SIG-M5 (cell line): Measurements from ENCODE around the gene TSACC.
"Not testable (repeated sequence)": the region's sequence is repeated elsewhere in the genome, so short reads cannot be mapped to it uniquely, and the experiment has no call there.

Experiments
- DNase-seq: peaks from one replicate; lab custom pipeline; 2025; lab: John Stamatoyannopoulos, UW

TSACC gene

GRCh38 chr1:156346636-156347035 is 8.3 kb downstream of the TSACC start:
- DNase-seq, result no peak

DNA sequence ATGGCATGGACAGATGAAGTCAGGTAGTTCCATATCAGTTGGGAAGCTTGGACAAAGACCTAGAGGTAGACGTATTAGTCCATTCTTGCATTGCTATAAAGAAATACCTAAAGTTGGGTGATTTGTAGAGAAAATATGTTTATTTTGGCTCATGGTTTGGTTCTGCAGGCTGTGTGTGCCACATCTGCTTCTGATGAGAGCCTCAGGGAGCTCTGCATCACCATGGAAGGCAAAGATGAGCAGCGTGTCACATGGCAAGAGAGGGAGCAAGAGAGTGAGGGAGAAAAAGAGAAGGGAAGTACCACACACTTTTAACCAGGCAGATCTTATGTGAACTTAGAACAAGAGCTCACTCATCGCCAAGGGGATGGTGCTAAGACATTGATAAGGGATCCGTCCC is 9.0 kb downstream of the TSACC start:
- DNase-seq, result no peak

- not testable (repeated sequence) for DNase-seq
These were observed 14.2 kb downstream of the TSACC start for GRCh38 chr1:156352481-156352880.

GRCh38 chr1:156356262-156356874 is 18.0 kb downstream of the TSACC start:
- no peak for DNase-seq

GRCh38 chr1:156356875-156357534 is 18.7 kb downstream of the TSACC start:
- DNase-seq, result no peak

- no peak for DNase-seq
These were observed 19.7 kb downstream of the TSACC start for GRCh38 chr1:156357977-156358376.

- no peak for DNase-seq
These were observed 20.3 kb downstream of the TSACC start for GRCh38 chr1:156358641-156359040.

GRCh38 chr1:156359249-156359648 is 20.9 kb downstream of the TSACC start:
- no peak for DNase-seq

DNA sequence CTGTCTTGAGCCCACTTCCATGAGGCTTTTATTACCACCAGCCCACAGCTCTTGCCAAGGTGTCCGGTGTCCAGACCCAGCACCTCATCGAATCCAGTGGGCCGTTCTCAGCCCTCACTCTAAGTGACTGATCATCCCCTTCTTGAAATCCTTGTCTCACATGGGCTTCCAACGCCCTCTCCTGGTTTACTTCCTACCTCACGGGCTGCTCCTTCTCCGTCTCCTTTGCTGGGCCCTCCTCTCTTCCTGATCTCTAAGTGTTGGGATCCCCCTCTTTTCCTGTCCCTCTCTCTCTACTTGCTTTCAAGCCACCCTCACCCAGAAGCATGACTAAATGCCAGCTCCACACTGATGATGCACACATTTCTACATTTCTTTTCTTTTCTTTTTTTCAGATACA is 21.6 kb downstream of the TSACC start:
- DNase-seq, result no peak

DNA sequence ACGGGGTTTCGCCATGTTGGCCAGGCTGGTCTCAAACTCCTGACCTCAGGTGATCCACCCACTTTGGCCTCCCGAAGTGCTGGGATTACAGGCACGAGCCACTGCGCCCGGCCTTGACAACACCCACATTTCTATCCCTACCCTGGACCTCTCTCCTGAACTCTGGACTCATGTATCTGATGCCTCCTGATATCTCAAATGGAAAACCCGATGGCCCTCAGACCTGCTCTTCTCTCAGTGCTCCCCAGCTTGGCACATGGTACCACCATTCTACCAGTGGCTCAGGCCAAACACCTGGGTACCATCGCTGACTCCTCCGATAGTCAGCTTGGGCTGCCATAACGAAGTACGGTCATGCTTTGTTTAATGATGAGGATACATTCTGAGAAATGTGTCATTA is 22.2 kb downstream of the TSACC start:
- DNase-seq, result no peak

- no peak for DNase-seq
These were observed 27.4 kb downstream of the TSACC start for GRCh38 chr1:156365754-156366153.

DNA sequence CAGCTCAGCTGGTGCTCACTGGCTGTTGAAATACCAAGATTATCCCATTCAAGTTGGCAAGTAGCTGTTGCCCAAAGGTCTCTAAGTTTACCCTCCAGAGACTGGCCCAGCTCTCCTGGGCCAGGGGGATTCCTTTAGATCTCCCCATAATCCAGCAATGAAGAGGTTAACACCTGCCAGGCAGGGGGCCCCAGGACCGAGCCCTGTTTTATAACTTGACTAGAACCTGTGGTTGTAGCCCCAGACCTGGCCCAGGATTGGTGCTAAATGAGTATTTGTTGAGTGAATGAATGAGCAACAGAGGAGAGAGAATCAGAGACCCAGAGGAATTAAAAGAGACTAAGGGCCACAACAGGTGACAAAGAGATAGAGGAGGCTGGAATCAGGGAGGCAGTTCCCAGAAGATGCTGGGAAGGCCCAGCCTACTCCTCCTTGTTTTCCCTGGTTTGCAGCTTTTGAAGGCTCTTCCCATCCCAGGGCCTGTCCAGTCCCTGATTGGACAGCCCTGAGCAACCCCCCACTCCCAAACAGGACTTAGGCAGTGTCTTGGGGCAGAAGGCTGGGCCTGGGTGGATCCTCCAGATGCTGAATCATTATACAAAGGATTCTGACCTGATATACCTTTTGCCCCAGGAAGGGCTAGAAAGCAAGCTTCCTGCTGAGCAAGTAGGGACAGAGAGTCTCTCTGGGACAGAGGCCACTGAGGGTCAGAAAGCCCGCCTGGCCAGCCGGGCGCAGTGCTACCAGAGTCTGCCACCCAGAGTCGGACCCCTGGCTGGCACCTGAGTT is 28.2 kb downstream of the TSACC start:
- DNase-seq, result no peak

GRCh38 chr1:156367383-156368156 is 29.2 kb downstream of the TSACC start:
- no peak for DNase-seq

- DNase-seq, result no peak
These were observed 29.9 kb downstream of the TSACC start for GRCh38 chr1:156368157-156368658.

GRCh38 chr1:156368889-156369684 is 30.8 kb downstream of the TSACC start, which contains the start of gene RHBG:
Gene RHBG (plus strand): TSS chr1:156369211. CDS start chr1:156369250, 39 bp downstream.
- DNase-seq, result no peak

DNA sequence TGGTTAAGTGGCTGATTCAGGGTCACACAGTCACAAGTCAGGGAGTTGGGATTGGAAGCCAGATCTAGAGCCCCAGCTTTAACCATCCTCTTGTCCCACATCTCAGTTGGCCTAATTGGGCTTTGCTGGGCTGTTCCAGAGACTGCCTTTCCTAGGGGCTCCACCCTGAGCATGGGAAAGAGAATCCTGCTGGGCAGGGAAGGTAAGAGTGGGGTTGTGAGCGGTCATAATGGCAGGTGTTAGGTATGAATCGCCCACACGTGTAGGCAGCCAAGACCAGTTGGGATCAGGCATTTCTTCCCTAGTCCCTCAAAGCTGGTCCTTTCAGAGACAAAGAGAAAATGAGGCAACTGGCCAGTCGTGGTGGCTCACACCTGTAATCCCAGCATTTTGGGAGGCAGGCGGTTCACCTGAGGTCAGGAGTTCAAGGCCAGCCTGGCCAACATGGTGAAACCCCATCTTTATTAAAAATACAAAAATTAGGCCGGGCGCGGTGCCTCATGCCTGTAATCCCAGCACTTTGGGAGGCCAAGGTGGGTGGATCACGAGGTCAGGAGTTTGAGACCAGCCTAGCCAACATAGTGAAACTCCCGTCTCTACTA is 31.5 kb downstream of the TSACC start:
- not testable (repeated sequence) for DNase-seq

GRCh38 chr1:156371553-156372264 is 33.4 kb downstream of the TSACC start:
- DNase-seq, result no peak

DNA sequence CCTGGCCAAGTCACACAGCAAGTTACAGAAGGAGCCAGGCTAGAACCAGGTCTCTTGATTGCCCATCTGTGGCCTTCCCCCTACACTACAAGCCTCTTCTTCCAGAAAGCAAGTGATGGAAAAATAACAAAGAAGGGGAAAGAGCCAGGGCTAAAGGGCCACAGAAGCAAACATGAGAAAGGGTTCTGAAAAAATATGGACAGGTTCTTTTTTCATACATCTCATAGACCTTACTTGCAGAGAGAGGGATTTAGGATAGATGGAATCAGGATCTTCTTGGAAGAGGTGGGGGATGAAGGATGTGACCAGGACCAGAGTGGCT is 33.9 kb downstream of the TSACC start:
- no peak for DNase-seq

- DNase-seq, result no peak
These were observed 34.5 kb downstream of the TSACC start for GRCh38 chr1:156372876-156373275.

DNA sequence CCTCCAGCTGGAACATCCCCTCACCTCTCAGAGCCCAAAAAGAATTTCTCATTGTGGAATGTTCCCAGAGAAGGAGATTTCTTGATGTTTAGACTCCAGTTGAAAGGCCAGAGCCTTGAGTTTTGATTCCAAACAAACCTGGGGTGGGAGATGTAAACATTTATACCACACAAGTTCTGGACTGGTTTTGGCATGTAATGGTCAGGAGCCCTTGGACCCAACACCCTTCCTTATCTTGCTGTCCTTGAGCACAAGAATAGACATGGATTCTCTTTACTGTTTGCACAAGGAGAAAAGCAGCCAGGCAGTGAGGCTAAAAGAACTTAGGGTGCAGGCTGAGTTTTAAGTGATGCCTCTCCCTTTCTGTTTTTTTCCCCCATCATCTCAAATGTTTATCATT is 35.2 kb downstream of the TSACC start:
- DNase-seq, result no peak
